ENCODE measurements around the gene TEX52.

Gene TEX52

DNA sequence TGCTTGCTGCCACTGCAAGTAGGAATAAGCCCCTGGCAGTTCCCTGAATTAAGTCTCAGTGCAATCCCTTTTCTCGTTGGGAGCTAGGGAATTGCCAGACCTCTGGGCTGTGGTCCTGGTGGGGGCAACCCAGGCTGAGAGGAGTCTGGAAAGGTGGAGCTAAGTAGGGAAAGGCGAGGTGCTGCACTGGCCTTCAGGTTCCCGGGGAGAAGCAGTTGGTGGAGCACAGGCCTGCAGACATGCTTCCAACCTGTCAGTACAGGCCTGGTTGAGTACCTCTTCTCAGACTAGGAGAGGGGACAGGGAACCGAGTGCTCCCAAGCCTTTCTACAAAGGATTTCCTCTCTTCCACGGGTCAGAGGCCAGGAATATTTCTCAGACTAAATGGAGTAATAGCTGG is 23.5 kb downstream of the TEX52 start:
- DNase-seq (ENCODE audit: low read depth in 1 of 2, low spot score in 1 of 2), result no peak

DNA sequence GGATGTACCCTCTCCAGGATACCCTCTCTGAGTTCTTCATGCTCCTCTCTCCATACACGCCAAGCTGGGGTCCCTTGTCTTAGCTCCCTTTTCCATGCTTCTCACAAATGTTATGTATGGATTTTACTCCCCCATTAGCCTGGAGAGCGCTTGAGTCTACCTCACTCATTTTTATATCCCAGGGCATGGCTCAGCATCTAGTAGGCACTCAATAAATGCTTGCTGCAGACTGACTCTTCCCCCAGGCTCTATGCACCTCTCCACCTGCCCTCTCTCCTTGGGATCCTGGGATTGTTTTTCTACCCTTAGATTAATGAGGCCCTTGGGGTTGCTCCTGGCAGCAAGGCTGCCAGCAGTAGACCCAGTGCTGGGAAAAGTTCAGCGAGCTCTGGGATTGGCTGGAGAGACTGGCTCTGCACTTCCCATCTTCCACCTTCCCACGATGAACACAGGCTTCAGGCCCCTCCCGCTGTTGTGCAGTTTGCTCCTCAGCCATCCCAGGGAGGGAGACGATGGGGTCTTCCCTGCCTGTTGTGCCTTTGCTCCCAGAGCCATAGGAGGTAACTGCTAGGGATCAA is 24.2 kb downstream of the TEX52 start:
- DNase-seq (ENCODE audit: low read depth in 1 of 2, low spot score in 1 of 2), result no peak

DNA sequence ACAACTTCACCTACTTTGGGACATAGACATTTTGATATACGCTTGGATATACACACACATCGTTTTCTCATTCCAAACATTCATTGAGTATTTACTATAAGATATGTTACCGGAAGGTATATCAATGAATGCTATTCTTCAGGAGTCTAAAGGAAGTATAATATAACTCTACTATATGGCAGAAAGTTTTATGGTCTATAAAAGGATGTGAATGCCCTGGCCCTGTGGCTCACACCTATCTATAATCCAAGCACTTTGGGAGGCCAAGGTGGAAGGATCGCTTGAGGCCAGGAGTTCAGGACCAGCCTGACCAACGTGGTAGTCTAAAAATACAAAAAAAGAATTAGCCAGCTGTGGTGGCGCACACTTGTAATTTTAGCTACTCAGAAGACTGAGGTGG is 27.6 kb downstream of the TEX52 start:
- DNase-seq (ENCODE audit: low read depth in 1 of 2, low spot score in 1 of 2), result no peak

DNA sequence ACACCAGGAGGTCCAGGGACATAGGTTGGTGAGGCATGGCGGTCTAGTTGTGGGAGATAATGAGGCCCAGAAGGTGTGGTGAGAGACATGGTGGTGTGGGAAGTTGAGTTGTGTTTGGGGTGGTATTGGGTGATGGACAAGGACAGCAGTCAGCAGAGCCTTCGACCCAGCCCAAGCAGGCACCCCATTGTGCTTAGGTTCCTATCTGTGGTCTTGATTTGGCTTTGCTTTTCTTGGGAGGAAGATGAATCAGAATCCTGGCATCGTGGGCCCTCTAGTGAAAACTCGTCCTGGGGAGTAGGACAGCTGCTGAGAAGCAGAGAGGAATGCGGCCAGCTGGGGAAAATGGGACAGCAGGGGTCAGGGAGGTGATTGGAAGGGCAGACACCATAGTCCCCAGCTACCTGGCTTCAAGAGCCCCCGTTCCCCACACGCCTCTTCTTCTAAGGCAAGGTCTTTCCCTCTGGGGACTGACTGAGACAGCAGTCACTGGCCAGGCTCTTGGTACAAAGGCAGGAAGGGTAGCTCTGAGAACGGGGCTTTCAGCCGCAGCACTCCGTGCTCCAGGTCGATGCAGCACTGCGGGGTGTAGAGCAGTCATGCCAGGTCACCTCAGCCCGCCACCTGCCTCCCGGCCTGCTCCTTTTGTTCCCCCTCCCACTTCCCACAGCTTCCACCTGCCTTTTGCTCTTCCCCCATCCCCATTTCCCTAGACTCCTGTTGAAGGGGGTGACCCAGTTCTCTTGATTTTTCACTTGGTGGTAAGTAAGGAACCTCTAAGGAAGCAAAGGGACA is 29.9 kb downstream of the TEX52 start:
- no peak for DNase-seq (ENCODE audit: low read depth in 1 of 2, low spot score in 1 of 2)

DNA sequence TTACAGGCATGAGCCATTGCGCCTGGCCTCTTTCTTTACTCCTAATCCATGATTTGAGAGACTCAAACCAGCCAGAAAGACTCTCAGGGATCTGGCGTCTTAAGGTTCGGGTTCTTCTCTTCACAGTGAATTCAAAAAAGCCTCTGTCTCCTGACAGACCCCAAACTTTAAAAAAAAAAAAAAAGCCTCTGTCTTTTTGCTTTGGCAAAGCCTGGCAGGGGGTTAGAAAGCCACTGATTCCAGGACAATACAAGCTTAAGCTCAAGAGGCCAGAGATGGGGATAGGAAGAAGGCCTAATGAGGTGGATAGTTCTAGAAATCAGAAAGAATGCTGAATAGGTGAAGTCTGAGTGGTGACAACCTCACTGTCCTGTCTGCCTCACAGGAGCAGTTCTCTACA is 30.8 kb downstream of the TEX52 start:
- DNase-seq (ENCODE audit: low read depth in 1 of 2, low spot score in 1 of 2), result no peak

DNA sequence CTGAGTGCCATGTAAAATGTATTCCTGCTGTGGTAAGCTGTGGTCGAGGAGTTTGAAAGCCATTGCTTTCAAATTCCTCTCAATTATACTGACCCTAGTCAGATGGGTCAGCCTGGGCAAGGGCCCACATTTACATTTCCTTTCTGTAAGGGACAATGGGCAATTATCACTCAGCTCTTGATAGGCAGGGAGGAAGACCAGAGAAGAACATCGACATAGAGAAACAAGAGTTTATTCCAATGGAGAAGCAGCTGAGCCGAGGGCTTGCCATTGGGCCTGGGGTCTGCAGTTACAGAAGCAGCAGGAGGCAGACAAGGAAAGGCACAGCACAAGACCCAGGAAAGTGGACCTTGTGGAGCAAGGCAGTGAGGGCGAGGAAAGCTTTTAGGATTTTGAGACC is 31.7 kb downstream of the TEX52 start:
- DNase-seq (ENCODE audit: low read depth in 1 of 2, low spot score in 1 of 2), result no peak

DNA sequence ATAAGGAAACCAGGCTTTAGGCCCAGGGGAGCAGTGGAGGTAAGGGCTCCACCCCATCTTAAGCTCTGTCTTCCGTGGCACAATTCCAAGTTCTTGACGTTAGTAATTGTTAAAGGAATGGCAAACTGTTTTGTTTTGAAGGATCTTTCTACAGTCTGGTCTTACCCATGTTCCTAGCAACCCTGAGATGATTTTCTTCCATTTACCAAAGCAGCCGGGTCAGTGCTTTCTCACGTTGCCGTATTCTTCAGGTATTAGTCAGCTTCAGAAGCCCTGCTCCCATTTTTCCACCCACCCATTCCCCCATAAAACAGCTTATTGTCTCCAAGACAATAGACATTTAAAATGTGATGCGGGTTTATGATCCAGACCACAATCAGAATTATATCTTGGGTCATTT is 32.3 kb downstream of the TEX52 start:
- DNase-seq (ENCODE audit: low read depth in 1 of 2, low spot score in 1 of 2), result no peak

DNA sequence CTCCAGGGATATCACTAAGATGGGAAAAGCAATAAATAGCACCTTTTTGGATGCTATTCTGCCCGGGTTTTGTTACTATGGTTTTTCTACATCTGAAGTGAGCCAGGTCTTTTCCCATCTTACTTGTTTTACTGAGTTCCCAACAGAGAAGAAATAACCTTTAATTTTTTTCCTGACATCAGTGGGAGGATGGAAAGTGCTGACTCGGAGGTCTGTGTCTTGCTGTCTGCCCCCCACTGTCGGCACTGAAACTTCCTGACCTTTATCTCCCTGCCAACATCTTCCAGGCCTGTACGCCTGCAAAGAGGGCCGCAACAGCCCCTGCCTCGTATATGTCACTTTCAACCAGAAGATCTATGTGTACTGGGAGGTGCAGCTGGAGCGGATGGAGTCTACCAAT is 33.4 kb downstream of the TEX52 start:
- no peak for DNase-seq (ENCODE audit: low read depth in 1 of 2, low spot score in 1 of 2)

DNA sequence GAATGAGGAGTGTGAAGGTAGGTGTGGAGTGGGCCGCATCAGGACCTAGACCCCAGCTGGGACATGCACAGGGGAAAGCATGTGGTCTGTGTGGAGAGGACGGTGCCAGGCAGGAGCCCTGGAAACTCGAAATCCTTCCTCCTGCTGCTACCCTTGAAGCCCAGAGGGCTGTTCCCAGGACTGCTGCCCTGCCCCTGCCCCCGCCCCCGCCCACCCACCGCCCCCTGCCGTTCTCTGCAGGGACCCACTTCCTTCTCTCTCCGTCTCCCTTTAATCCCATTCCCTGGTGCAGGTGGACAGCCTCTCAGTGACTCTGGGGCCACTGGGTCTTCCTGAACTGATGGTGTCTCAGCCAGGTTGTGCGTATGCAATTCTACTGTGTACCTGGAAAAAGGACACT is 36.4 kb downstream of the TEX52 start:
- DNase-seq (ENCODE audit: low read depth in 1 of 2, low spot score in 1 of 2), result no peak

DNA sequence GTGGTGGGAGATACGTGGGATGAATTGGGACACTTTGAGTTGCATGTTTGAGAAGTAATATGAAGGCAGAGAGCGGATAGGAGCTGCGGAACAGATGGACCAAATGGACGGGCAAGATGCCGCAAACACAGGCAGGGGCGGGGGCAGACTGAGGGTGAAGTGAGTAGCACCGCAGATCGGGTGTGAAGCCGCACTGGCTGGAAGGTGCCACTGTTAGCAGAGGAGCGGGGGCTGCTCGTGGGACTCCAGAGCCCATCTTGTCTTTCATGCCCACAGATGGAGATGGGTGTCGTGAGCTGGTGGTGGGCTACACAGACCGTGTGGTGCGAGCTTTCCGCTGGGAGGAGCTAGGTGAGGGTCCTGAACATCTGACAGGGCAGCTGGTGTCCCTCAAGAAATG is 37.0 kb downstream of the TEX52 start:
- DNase-seq (ENCODE audit: low read depth in 1 of 2, low spot score in 1 of 2), result no peak

DNA sequence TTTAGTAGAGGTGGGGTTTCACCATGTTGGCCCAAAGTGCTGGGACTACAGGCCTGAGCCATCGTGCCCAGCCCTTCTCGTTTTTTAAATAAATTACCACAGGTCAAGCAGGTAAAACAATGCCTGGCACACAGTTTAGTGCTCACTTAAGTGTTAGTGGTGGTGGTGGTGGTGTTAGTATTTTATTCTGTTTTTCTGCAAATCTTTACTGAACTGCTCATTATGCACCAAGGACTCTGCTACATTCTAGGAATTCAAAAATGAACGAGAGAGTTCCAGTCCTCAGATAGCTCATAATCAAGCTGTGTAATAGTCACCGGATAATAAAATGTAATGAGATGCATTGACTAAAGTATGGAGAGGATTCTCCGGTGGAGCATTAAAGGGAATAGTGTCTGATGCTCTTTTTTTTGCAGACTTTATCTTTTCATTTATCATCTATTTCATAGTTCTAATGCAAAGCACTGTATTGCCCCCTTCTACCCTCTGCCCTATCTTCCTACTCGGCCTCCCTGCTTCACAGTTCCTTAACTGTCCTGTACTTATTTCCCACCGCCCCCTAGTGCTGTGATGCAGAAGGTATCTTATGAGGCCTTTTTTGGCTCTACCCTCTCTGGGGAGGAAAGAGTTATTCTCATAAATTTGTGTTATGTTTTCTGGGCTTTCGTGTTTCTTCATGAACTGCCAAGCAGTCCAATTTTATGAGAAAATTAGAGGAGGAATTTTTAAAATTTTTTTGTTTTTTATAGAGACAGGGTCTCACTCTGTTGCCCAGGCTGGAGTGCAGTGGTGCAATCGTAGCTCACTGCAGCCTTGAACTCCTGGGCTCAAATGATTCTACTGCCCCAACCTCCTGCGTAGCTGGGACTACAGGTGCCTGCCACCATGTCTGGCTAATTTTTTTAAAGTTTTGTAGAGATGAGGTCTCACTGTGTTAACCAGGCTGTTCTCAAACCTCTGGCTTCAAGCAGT is 43.3 kb downstream of the TEX52 start:
- DNase-seq (ENCODE audit: low read depth in 1 of 2, low spot score in 1 of 2), result no peak

DNA sequence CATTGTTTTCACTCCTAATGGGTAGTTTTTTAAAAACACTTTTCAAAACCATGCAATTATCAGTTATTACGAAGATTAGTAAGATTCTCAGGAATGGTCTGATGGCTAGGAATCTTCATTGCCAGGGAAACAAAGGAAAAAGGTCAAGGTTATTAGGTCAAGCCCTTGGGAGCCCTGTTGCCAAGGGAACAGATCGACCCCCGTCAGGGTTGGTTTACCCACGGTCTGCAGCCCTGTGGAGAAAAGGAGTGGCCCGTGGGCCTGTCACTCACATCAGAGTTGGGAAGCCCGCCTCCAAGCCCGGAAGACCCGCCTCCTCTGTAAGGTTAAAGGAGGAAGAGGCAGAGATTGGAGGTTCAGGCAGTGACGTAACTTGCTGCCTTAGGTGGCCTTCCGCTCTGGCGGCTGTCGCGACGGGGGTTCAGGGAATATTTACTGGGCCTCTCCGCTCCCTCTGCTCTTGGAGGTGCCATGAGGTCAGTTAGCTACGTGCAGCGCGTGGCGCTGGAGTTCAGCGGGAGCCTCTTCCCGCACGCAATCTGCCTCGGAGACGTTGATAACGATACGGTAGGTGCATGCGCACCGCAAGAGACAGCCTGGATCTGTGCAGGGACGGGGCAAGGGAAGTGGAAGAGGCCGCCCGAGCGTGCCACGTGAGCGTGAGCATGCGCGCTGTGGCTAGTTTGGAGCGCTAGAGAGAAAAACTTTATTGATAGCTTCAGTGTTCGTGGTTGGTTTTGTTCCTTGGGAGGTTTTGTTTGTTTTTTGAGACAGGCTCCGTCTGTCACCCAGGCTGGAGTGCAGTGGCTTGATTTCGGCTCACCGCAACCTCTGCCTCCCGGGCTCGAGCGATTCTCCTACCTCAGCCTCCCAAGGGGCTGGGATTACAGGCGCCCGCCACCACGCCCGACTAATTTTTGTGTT is 44.3 kb downstream of the TEX52 start, which contains the start of gene ITFG2:
ITFG2 (plus strand) TSS at position 379 of the 924 bp plus-strand sequence; CDS start at position 472, 93 bp downstream.
- peak; percentile 83 to 86 for DNase-seq (ENCODE audit: low read depth in 1 of 2, low spot score in 1 of 2)

DNA sequence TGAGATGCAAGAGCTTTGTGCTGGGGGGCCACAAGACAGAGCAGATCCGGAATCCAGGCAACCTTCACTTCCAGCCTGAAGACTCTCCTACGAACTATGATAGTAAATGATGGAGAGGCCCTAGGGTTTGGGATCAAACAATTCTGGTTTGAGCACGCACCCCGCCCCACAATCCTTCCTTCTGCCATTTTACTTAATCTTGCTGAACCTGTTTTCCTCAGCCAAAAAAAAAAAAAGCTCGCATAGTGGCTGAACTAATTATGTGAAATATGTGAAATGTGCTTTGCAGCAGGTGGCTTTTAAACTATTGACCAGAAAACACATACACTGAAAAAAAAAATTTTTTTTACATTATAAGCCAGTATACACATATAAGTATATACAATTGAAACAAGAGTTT is 45.0 kb downstream of the TEX52 start:
- DNase-seq (ENCODE audit: low read depth in 1 of 2, low spot score in 1 of 2), result no peak

DNA sequence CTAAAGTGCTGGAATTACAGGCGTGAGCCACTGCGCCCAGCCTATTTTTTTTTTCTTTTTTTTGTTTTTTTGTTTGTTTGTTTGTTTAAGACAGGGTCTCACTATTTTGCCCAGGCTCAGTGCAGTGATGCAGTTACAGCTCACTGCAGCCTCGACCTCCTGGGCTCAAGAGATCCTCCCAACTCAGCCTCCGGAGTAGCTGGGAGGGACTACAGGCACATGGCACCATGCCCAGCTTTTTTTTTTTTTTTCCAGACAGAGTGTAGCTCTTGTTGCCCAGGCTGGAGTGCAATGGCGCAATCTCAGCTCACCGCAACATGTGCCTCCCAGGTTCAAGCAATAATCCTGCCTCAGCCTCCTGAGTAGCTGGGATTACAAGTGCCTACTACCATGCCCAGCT is 50.1 kb downstream of the TEX52 start:
- DNase-seq (ENCODE audit: low read depth in 1 of 2, low spot score in 1 of 2), result no peak

DNA sequence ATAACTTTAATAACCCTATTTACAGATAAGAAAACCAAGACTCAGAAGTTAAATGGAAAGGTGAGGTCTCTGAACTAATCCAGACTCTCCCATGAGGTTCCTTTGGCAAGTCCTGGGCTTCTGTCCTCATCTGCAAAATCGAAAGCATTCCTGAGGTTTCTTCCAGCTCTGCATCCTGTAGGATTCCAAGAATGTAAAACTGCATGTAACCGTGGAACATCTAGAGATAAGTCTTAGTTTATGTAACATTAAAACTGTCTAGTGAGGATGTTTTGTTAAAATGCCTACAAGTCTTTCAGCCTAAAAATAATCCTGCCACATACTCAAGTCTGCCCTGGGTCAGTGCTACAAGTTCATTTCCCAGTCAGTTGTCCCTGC is 51.7 kb downstream of the TEX52 start:
- no peak for DNase-seq (ENCODE audit: low read depth in 1 of 2, low spot score in 1 of 2)

DNA sequence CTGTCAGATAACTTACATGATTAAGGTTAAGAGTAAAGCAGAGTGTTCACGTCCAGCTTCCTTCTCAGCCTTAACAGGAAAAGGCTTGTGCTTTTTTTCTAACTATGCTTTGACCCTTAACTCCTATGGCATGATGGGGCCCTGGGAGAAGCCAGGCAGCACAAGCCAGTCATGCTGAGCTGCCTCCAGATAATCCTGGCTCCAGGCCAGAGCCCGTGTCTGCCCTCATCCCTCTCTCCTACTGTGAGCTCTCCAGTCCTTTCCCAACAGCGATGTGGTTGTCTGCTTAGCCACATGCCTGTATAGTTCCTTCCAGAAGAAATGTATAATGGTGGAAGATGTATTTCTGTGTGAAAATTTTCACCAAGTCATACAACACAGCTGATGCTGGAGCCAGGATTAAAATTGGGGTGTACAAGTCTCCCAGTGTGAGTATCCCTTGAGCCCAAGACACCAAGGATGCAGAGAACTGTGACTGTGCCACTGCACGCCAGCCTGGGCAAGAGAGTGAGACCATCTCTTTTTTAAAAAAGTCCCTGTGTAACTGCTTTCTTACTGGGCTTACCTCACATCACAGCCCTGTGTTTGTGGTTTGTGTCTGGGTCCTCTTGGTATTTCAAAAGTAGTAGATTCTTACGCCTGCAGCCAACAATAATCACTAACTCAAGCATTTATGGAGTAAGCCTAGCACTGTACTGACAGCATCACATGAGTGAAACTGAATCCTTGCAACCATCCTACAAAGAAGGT is 52.3 kb downstream of the TEX52 start:
- DNase-seq (ENCODE audit: low read depth in 1 of 2, low spot score in 1 of 2), result no peak

DNA sequence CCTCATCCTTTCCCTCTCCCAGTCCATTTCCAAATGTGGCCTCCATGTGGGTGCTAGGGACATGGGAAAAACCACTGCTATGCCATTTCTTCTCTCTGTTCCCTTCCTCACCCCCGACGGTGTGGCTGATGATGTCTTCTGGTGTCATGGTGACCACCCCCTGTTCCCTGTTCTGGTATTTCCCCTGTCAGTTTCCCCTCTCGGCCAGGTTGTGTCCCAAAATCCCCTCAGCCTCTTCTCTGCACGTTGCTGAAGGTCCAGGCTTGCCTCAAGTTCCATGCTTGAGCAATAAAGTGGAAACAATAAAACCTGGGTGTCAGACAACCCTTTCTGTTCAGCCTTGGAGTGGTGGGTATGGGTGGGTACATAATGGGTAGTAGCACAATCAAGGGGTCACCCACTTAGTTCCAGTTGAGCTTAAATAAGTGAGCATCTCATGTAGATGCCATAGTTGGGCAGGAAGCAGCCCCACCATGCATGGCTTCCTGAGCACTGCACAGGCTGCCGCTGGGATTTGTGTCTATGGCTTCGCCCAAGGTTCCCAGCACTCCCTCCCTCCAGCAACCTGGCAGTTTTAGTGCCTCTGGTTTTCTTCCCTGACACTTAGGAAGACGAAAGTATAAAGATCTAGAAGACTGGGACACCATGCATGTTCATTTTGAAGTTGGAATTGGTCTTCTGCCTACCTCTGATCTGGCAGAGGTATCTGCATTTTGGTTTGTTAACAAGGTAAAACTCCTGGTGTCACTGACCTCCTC is 53.0 kb downstream of the TEX52 start:
- DNase-seq (ENCODE audit: low read depth in 1 of 2, low spot score in 1 of 2), result no peak

DNA sequence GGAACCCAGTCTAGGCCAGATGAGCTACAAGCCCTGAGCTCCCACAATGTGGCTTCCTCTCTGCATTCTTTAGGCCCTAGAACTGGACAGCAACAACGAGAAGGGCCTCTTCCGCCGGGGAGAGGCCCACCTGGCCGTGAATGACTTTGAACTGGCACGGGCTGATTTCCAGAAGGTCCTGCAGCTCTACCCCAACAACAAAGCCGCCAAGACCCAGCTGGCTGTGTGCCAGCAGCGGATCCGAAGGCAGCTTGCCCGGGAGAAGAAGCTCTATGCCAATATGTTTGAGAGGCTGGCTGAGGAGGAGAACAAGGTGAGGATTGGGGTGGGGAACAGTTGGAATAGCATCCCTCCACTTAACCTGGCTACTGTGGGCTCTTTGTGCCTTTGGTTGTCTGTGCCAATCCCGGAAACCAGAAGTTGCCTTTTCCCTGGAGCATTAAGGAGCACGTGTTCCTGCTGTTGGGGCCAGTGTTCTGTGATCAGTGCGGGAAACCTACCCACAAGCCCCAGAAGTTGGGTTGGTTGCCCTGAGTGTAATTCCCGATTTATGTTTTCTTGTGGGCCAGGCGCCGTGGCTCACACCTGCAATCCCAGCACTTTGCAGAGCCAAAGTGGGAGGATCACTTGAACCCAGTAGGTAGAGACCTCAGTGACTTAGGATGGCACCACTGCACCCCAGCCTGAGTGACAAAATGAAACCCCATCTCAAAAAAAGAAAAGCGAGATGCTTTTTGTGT is 55.6 kb downstream of the TEX52 start:
- DNase-seq (ENCODE audit: low read depth in 1 of 2, low spot score in 1 of 2), result no peak
